H1 (cell line): Measurements from ENCODE around the gene ATP6V1B1. TPM values are rescaled to one million over a fixed set of nuclear protein-coding genes. Genes with fewer than 3 reads are reported as not detected.

Experiments used
- CTCF ChIA-PET: fragments of 300-600 bp; sonication (Branson Sonifier 250); formaldehyde crosslinking; loops from one replicate; lab custom pipeline; 2021; ENCODE audit not compliant: partially characterized antibody; lab: Charles Lee
- POLR2A ChIA-PET: fragments of 300-600 bp; sonication (Branson Sonifier 250); formaldehyde crosslinking; loops from one replicate; lab custom pipeline; 2021; ENCODE audit warnings: inconsistent platforms; ENCODE audit not compliant: partially characterized antibody; lab: Charles Lee
- DNase-seq, 2 experiments: peaks; one replicate each; pipeline versions ENCODE4 v3.0.0 to v3.0.0-alpha.2; 2010 to 2022; ENCODE audit warnings: low spot score in 2 of 2, low read depth in 1 of 2, mixed read lengths in 1 of 2
- FAIRE-seq: peaks from 2 replicates; lab custom pipeline; 2011; peaks lifted over from hg19 to GRCh38; lab: Jason Lieb, UNC
- H2AFZ ChIP-seq: 2 replicates; pipeline ENCODE4 v1.8.1; 2012; ENCODE audit warnings: low read length, inconsistent platforms
- H2AK5ac ChIP-seq: 2 replicates; pipeline ENCODE4 v1.6.1; 2013; ENCODE audit warnings: low read depth, low read length
- H2BK120ac ChIP-seq: replicated peaks from 2 replicates; pipeline ENCODE3; 2013; ENCODE audit warnings: low read depth, low read length, inconsistent platforms
- H2BK12ac ChIP-seq: 2 replicates; pipeline ENCODE4 v1.6.1; 2013; ENCODE audit warnings: low read depth, low read length
- H2BK15ac ChIP-seq: 2 replicates; pipeline ENCODE4 v1.6.1; 2013; ENCODE audit warnings: low read length
- H2BK20ac ChIP-seq: 2 replicates; pipeline ENCODE4 v1.6.1; 2013; ENCODE audit warnings: low read length
- H2BK5ac ChIP-seq: 2 replicates; pipeline ENCODE4 v1.6.1; 2013; ENCODE audit warnings: low read depth, low read length
- H3K14ac ChIP-seq: 2 replicates; pipeline ENCODE4 v1.6.1; 2013; ENCODE audit warnings: inconsistent platforms; ENCODE audit not compliant: insufficient read length
- H3K18ac ChIP-seq: 2 replicates; pipeline ENCODE4 v1.6.1; 2013; ENCODE audit warnings: low read length; ENCODE audit errors: extremely low read depth
- H3K23ac ChIP-seq: 2 replicates; pipeline ENCODE4 v1.6.1; 2013; ENCODE audit warnings: inconsistent platforms; ENCODE audit not compliant: insufficient read length
- H3K23me2 ChIP-seq: 2 replicates; pipeline ENCODE4 v1.6.1; 2013; ENCODE audit warnings: low read depth, low read length
- H3K27ac ChIP-seq: 2 replicates; pipeline ENCODE4 v1.6.1; 2011; ENCODE audit warnings: low read depth, low read length, inconsistent platforms
- H3K27me3 ChIP-seq, 4 experiments: replicated peaks in 1 of 4; 1 replicate in 1 of 4; 2 replicates in 3 of 4; pipeline versions ENCODE4 v1.6.1 to v1.8.1; 2011 to 2013; ENCODE audit warnings: low read length in 3 of 4, mild to moderate bottlenecking in 3 of 4, inconsistent platforms in 2 of 4, mixed read lengths in 2 of 4, moderate library complexity in 1 of 4; ENCODE audit not compliant: control insufficient read depth in 3 of 4, insufficient read depth in 3 of 4; ENCODE audit errors: extremely low read depth in 1 of 4
- H3K36me3 ChIP-seq, 4 experiments: 2 replicates each; pipeline versions ENCODE4 v1.6.1 to v1.8.1; 2011 to 2013; ENCODE audit warnings: mild to moderate bottlenecking in 4 of 4, low read length in 3 of 4, moderate library complexity in 2 of 4, control low read depth in 1 of 4, inconsistent platforms in 1 of 4; ENCODE audit not compliant: insufficient read depth in 4 of 4, control insufficient read depth in 2 of 4
- H3K4ac ChIP-seq: replicated peaks from 2 replicates; pipeline ENCODE3; 2013; ENCODE audit warnings: low read length, low read depth, mixed read lengths, inconsistent platforms; ENCODE audit not compliant: insufficient read length
- H3K4me1 ChIP-seq, 4 experiments: replicated peaks in 1 of 4; 1 replicate in 1 of 4; 2 replicates in 3 of 4; pipeline versions ENCODE4 v1.6.1 to v1.8.1; 2011 to 2013; ENCODE audit warnings: low read length in 3 of 4, inconsistent platforms in 2 of 4, mixed read lengths in 1 of 4; ENCODE audit not compliant: insufficient read depth in 4 of 4, control insufficient read depth in 3 of 4
- H3K4me2 ChIP-seq, 2 experiments: 2 replicates each; pipeline versions ENCODE4 v1.6.1 to v1.8.1; 2011 to 2013; ENCODE audit warnings: low read depth in 2 of 2, low read length in 2 of 2, control low read depth in 1 of 2, inconsistent platforms in 1 of 2, mild to moderate bottlenecking in 1 of 2; ENCODE audit not compliant: insufficient read depth in 1 of 2
- H3K4me3 ChIP-seq, 4 experiments: fragments of 200-600, 300-600 bp in 1 of 4; sonication (generic), shearing (Covaris generic), sonication (Bioruptor Twin) in 1 of 4; 2 replicates each; pipeline versions ENCODE4 v1.5.1 to v1.8.1; 2011 to 2016; ENCODE audit warnings: low read length in 4 of 4, low read depth in 3 of 4, control low read depth in 2 of 4, inconsistent platforms in 2 of 4, mild to moderate bottlenecking in 2 of 4, mixed read lengths in 1 of 4, moderate library complexity in 1 of 4; ENCODE audit not compliant: insufficient read depth in 2 of 4; ENCODE audit errors: extremely low read depth in 1 of 4
- H3K56ac ChIP-seq: replicated peaks from 2 replicates; pipeline ENCODE3; 2013; ENCODE audit warnings: low read depth, mild to moderate bottlenecking, mixed read lengths, low read length, inconsistent platforms; ENCODE audit not compliant: insufficient read length
- H3K79me1 ChIP-seq: 2 replicates; pipeline ENCODE4 v1.6.1; 2013; ENCODE audit warnings: low read depth, low read length, control low read depth
- H3K79me2 ChIP-seq, 2 experiments: 2 replicates each; pipeline versions ENCODE4 v1.6.1 to v1.8.1; 2012 to 2013; ENCODE audit warnings: low read length in 2 of 2, mild to moderate bottlenecking in 2 of 2, inconsistent platforms in 1 of 2; ENCODE audit not compliant: insufficient read depth in 2 of 2, control insufficient read depth in 1 of 2
- H3K9ac ChIP-seq, 4 experiments: replicated peaks in 1 of 4; 1 replicate in 1 of 4; 2 replicates in 3 of 4; pipeline versions ENCODE4 v1.6.1 to v1.8.1; 2011 to 2013; ENCODE audit warnings: low read depth in 3 of 4, low read length in 3 of 4, control low read depth in 2 of 4, mild to moderate bottlenecking in 2 of 4, moderate library complexity in 2 of 4, inconsistent platforms in 1 of 4; ENCODE audit errors: extremely low read depth in 1 of 4
- H3K9me3 ChIP-seq, 2 experiments: 2 replicates each; pipeline versions ENCODE4 v1.6.1 to v1.8.1; 2012 to 2013; ENCODE audit warnings: mild to moderate bottlenecking in 2 of 2, moderate library complexity in 2 of 2, control low read depth in 1 of 2, inconsistent platforms in 1 of 2, low read depth in 1 of 2, low read length in 1 of 2, mixed read lengths in 1 of 2; ENCODE audit not compliant: insufficient read depth in 2 of 2
- H4K20me1 ChIP-seq, 2 experiments: replicated peaks in 1 of 2; 2 replicates each; pipeline versions ENCODE3 to v1.8.1; 2011 to 2013; ENCODE audit warnings: inconsistent platforms in 2 of 2, low read length in 2 of 2, mild to moderate bottlenecking in 1 of 2; ENCODE audit not compliant: insufficient read depth in 2 of 2, control insufficient read depth in 1 of 2
- H4K5ac ChIP-seq: 2 replicates; pipeline ENCODE4 v1.6.1; 2013; ENCODE audit warnings: low read length, low read depth, mixed read lengths, inconsistent platforms; ENCODE audit not compliant: insufficient read length
- H4K8ac ChIP-seq: 2 replicates; pipeline ENCODE4 v1.8.0; 2013; ENCODE audit warnings: mild to moderate bottlenecking, moderate library complexity, low read length, inconsistent platforms; ENCODE audit not compliant: insufficient read depth; ENCODE audit errors: extremely low read depth
- H4K91ac ChIP-seq: replicated peaks from 2 replicates; pipeline ENCODE3; 2013; ENCODE audit warnings: low read length, mixed read lengths, inconsistent platforms; ENCODE audit not compliant: insufficient read length
- CHD2 ChIP-seq: IDR thresholded peaks from 2 replicates; pipeline ENCODE4 v1.6.1; 2012; ENCODE audit warnings: low read length, improper control_type of control experiment
- CTBP2 ChIP-seq: IDR thresholded peaks from 2 replicates; pipeline ENCODE4 v1.7.0; 2011; ENCODE audit warnings: borderline replicate concordance, mild to moderate bottlenecking, moderate library complexity, mixed read lengths, low read length; ENCODE audit not compliant: insufficient read depth, insufficient read length
- EGR1 ChIP-seq: IDR thresholded peaks from 2 replicates; pipeline ENCODE4 v1.6.1; 2011; ENCODE audit warnings: low read depth, low read length, borderline replicate concordance
- KDM5A ChIP-seq: fragments of 200-600 bp; IDR thresholded peaks from 2 replicates; pipeline ENCODE4 v1.7.1; 2012; ENCODE audit warnings: mild to moderate bottlenecking, low read length, inconsistent platforms, mixed read lengths
- NANOG ChIP-seq: IDR thresholded peaks from 2 replicates; pipeline ENCODE4 v1.6.1; 2011; ENCODE audit warnings: low read length, low read depth, mild to moderate bottlenecking, inconsistent platforms; ENCODE audit not compliant: insufficient read depth, poor library complexity, severe bottlenecking
- POLR2AphosphoS5 ChIP-seq: IDR thresholded peaks from 2 replicates; pipeline ENCODE4 v1.6.1; 2011; ENCODE audit warnings: low read depth, low read length
- RXRA ChIP-seq: IDR thresholded peaks from 2 replicates; pipeline ENCODE4 v1.6.1; 2011; ENCODE audit warnings: low read depth, mild to moderate bottlenecking, low read length, moderate library complexity; ENCODE audit not compliant: insufficient read depth
- SP2 ChIP-seq: IDR thresholded peaks from 2 replicates; pipeline ENCODE4 v1.6.1; 2012; ENCODE audit warnings: mild to moderate bottlenecking, low read length, inconsistent platforms
- WGBS, 2 experiments: shearing (Covaris generic) in 1 of 2; methylation state at CpG; one replicate each; pipeline versions ENCODE4 v1.1.6 to v1.1.7; 2013 to 2015; ENCODE audit warnings: low lambda C conversion rate in 2 of 2, mixed read lengths in 2 of 2, inconsistent platforms in 1 of 2, low coverage in 1 of 2, missing lambda C conversion rate in 1 of 2; ENCODE audit not compliant: insufficient replicate concordance in 2 of 2, insufficient coverage in 1 of 2, insufficient read length in 1 of 2; ENCODE audit errors: extremely low coverage in 1 of 2, missing lambda C conversion rate in 1 of 2; 5-methylcytosine and 5-hydroxymethylcytosine counted together
- polyA plus RNA-seq, 7 experiments: library from polyadenylated mRNA; depleted of rRNA in 3 of 7; stranded (reverse) in 5 of 7; unstranded in 2 of 7; fragments of >200 nt in 5 of 7; fragments of 200-250 nt in 2 of 7; gene quantifications; 1 replicate in 5 of 7; 2 replicates in 1 of 7; 4 replicates in 1 of 7; pipeline versions ENCODE4 v1.2.1 to v1.2.3, GENCODE V29; 2011 to 2013; ENCODE audit warnings: missing spikeins in 2 of 7, mixed read lengths in 2 of 7
- total RNA-seq: library from RNA; stranded (reverse); fragmentation: NEBNext Ultra II Directional; extraction: Animal tissue kit (Norgen Biotek cat#: 25700); gene quantifications from 2 replicates; pipeline ENCODE4 v1.2.1, GENCODE V29; 2021

The ATP6V1B1 gene
- total and polyA plus RNA-seq, 2 of the 8 experiments (the other 6 are each of a cell fraction or from before 2014, with no cell fraction given), result not detected

- Histone ChIP-seq H3K36me3 (no peaks in the 10 kb centered on the region), H2BK5ac (no peak overlapping the region), H3K27ac (no peak overlapping the region), H3K23me2 (peaks cover 5% of the 10 kb centered on the region; the same call in 1 of the 2 replicates), H3K4me2 (peak overlapping the region; percentile 64 to 79), H3K4me3 (peak overlapping the region; percentile 56 to 72 (median 66)), H3K79me2 (no peaks in the 10 kb centered on the region), H3K23ac (no peak overlapping the region), H4K5ac (no peak overlapping the region), H3K4me1 (peaks cover 0 to 14% (median 4%) of the 10 kb centered on the region in 4 experiments; a peak in 6 of 7 replicates), H2BK20ac (no peak overlapping the region), H2AK5ac (no peak overlapping the region), H4K20me1 (peaks cover 0 to 3% of the 10 kb centered on the region in 2 experiments), H2AFZ (peak overlapping the region; percentile 70; the same call in 1 of the 2 replicates), H2BK120ac (no peak overlapping the region), H2BK15ac (no peak overlapping the region), H3K79me1 (no peaks in the 10 kb centered on the region), H4K91ac (no peak overlapping the region), H3K27me3 (peaks cover 0 to 29% (median 10%) of the 10 kb centered on the region in 4 experiments; a peak in 5 of 7 replicates), H3K18ac (peak overlapping the region; percentile 24; the same call in 1 of the 2 replicates), H3K14ac (no peak overlapping the region), H4K8ac (no peak overlapping the region; the same call in 1 of the 2 replicates), H3K9ac (no peak overlapping the region), H2BK12ac (no peak overlapping the region), H3K4ac (no peak overlapping the region), H3K56ac (no peak overlapping the region), H3K9me3 (no peaks in the 10 kb centered on the region)
- CTCF ChIA-PET, result interaction anchor here (0.7 to 3.8 kb wide), 7 partner anchors 14 to 153 kb away, joined by 3 to 32 read pairs (median 5); no protein-coding TSS in a partner anchor
- no peak for DNase-seq
- WGBS, 2 experiments, result 25% methylated on average over 19 of the region's 19 CpGs; no CpG with 5 or more reads in 1 of the 2 experiments
- TF ChIP-seq POLR2AphosphoS5 (no peak), EGR1 (no peak), CHD2 (no peak), RXRA (no peak), NANOG (no peak), SP2 (no peak), CTBP2 (no peak), KDM5A (no peak)
- no peak for FAIRE-seq
- POLR2A ChIA-PET, result no interaction called here
Measured at GRCh38 chr2:70979180-70979488, 43.4 kb downstream of the ATP6V1B1 start.
